ENCODE data around the gene E2F1. TPM values are rescaled to one million over a fixed set of nuclear protein-coding genes. Genes with fewer than 3 reads are reported as not detected.

The E2F1 gene
- total RNA-seq, 1 donor = 23.7 TPM

DNA sequence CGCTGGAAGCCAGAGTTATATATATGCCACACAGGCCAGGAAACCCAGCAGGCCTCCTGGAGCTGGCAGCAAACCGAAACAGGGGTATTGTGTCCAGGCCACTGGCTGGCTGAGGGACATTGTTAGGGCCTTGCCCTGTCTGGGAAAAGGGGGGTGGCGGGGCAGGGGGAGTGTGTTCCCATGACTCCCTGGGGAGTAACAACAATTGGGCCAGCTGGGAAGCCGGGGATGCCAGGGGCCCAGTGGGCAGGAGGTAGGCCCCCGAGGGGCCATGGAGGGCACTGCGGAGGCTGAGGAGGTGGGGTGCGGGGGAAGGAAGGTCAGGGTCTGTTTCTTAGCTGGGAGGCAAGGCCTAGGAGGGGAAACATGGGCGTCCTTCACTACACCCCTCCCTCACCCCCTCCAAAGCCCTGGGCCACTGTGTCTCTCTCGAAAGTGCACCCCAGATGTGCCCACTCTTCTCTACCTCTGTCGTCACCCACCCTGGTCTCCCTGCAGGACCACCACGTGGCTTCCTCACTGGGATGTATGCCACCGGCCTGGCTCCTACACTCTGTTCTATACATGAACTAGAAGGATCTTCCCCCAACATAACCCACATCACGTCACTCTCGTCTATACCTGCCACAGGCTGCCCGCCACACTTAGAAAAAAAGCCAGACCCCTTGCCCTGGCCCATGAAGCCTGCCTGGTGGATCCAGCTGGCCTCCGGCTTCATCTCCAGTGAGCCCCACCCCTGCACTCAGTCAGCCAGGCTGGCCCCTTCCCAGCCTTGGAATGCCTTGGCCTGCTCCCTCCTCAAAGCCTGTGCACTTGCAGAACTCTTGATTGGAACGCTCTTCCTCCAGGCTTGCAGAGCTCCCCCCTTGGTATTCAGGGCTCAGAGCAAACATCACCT lies 7.8 kb upstream of the E2F1 start:
- TF ChIP-seq, protein P1, sequence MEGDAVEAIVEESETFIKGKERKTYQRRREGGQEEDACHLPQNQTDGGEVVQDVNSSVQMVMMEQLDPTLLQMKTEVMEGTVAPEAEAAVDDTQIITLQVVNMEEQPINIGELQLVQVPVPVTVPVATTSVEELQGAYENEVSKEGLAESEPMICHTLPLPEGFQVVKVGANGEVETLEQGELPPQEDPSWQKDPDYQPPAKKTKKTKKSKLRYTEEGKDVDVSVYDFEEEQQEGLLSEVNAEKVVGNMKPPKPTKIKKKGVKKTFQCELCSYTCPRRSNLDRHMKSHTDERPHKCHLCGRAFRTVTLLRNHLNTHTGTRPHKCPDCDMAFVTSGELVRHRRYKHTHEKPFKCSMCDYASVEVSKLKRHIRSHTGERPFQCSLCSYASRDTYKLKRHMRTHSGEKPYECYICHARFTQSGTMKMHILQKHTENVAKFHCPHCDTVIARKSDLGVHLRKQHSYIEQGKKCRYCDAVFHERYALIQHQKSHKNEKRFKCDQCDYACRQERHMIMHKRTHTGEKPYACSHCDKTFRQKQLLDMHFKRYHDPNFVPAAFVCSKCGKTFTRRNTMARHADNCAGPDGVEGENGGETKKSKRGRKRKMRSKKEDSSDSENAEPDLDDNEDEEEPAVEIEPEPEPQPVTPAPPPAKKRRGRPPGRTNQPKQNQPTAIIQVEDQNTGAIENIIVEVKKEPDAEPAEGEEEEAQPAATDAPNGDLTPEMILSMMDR (IDR thresholded peaks at IDR 0.05; ENCODE audit: insufficient read depth, low read length) = no peak

DNA sequence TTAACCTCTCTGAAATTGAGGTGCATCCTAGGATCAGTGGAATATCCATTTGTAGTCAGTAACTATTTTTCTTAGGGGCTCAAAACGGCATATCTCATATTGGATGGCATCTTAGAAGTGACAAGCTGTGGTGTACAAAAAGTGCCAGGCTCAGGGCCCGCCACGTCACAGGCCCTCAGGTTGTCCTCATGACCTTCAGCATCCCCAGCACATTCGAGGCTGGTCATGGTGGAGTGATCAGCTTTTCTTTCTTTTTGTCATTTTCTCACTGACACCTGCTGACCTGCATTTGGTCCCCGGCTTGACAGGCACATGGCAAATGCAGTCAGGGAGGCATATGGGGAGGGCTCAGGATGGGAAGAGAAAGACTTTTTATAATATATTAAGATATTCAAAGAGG lies 7.1 kb upstream of the E2F1 start:
- TF ChIP-seq, protein P1 (IDR thresholded peaks at IDR 0.05; ENCODE audit: insufficient read depth, low read length) = no peak
- H3K4me3 ChIP-seq (ENCODE audit: low read depth, low read length) = no peak overlapping the region
- DNase-seq (ENCODE audit: low read depth) = no peak

More for the DNA sequence above, 7.8 kb upstream of the E2F1 start:
- no peak overlapping the region for H3K4me3 ChIP-seq (ENCODE audit: low read depth, low read length)
- peak; percentile 67 for DNase-seq (ENCODE audit: low read depth)

DNA sequence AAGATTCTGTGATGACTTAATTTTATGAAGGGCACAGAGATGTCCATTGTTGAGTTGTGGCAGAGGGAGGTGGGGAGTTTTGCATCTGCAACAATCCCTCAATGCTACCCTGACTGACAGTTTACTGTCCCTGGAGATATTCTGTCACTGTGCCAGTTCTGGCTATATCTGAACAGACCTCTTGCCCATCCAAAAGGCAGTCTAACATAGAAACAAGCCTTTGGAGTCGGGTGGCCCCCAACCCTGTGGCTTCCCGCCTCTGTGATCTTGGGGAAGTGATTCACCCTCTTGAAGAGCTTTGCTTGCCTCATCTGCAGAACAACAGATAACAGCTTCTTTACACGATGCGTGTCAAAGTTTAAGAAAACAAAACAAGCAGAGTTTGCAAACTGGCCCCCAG lies 3.8 kb upstream of the E2F1 start:
- TF ChIP-seq, protein P1 (IDR thresholded peaks at IDR 0.05; ENCODE audit: insufficient read depth, low read length) = no peak
- no peak overlapping the region for H3K4me3 ChIP-seq (ENCODE audit: low read depth, low read length)
- DNase-seq (ENCODE audit: low read depth) = peak; percentile 54

DNA sequence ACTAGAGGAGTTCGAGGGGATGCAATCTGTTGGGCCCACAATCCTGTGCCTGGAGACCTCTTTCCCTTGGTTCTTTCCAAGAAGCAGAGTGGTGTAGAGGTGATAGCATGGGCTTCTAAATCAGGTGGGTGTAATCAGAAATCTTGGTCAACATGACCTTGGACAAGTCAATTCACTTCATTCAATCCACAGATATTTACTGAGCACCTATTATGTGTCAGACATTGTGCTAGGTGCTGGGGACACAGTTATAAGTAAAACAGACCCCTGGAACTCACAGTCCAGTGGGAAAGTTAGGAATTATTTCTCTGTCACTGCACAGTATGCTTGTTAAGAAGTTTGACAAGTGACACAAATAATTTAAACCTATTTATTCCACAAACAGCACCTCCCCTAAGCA lies 3.3 kb upstream of the E2F1 start:
- H3K4me3 ChIP-seq (ENCODE audit: low read depth, low read length) = no peak overlapping the region
- no peak for DNase-seq (ENCODE audit: low read depth)
- TF ChIP-seq, protein P1 (IDR thresholded peaks at IDR 0.05; ENCODE audit: insufficient read depth, low read length) = no peak

DNA sequence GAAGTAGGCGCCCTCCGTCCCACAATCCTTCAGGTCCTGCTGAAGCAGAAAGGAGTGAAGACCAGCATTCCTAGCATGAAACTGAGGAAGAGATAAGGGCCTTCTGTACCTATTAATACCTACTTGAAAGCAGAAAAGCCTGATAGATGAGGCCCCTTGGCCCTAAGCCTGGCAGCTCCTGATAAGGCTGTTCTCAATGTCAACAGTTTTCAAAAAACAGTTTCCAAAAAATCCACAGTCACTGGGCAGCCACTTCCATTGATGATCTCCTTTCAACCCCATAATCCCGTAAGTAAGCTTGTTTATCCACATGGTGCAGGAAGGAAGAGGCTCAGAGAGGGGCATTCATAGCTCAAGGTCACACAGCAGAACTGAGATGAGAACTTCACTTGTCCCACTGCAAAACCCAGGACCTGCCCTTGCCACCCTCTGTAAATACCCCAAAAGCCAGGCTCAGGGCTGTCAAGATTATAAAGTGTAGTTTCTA lies 2.8 kb upstream of the E2F1 start:
- TF ChIP-seq, protein P1 (IDR thresholded peaks at IDR 0.05; ENCODE audit: insufficient read depth, low read length) = no peak
- DNase-seq (ENCODE audit: low read depth) = no peak
- H3K4me3 ChIP-seq (ENCODE audit: low read depth, low read length) = no peak overlapping the region

DNA sequence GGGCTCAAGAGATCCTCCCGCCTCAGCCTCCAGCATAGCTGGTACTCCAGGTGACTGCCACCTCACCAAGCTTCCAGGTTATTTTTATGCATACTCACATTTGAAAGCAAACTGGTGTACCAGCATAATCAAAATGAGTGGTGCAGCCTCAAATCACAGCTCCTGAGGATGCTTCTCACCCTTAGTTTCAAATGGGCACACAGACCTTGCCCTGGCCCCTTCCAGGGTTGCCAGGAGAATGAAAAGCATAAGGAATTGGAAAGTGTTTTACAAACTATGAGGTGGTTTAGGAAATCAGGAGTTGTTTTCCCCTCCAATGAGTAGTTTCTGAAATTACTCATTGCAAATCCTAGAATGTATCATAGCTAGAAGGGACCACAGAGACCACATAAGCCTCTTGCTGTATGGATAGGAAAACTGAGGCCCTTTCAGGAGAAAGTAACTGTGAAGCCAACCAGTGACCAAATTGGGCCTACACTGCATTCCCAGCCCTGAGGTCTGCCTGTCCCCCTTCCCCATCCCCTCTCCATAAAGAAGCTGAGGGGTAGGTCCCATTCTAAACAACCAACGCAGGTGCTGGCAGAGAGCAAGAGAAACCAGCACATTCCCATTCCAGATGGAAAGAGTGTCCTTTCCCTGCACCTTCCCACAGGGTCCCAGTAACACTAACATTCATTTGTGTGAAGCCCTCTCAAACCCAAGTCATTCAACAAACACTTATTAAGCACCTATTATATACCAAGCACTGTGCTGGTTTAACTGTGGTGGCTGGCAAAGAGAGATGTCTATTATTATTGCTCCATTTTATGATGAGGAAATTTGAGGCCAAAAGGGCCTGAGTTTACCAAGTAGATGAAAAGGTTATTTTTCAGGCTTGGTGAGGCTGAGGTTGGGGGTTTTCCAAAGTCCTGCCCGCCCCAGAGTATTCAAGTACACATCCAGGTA lies 2.1 kb upstream of the E2F1 start:
- no peak for DNase-seq (ENCODE audit: low read depth)
- TF ChIP-seq, protein P1 (IDR thresholded peaks at IDR 0.05; ENCODE audit: insufficient read depth, low read length) = no peak
- no peak overlapping the region for H3K4me3 ChIP-seq (ENCODE audit: low read depth, low read length)

All from fibroblast of the aortic adventitia (primary cell).